Activated T-cell treated with anti-CD3 and anti-CD28 coated beads for 48 hours (primary cell): ENCODE results near the gene HMCN2.

Experiments used
- DNase-seq: peaks from one replicate; pipeline ENCODE4 v3.0.0-alpha.2; 2020; ENCODE audit warnings: low read depth

HMCN2 gene

DNA sequence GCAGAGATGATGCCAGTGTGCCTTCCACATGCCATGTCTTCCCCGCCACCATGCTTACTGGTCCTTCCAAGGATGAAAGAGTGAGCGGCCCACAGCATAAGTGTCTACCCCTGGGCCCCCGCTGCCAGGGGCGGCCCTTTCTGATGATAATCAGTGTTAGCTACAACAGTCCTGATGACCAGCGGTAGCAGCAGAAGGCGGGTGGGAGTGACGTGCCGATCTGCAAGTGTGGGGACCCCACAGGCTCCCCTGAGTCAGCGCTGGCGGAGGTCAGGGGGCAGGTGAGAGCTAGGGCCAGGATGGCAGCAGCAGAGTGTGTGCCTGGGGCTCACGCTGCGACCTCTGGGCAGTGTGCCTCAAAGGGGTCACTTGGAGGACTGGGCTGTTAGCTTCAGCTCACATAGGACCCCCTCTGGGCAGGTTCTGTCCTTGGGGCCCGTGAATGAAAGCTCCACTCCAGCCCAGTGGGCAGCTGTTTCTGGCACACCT lies 80.4 kb downstream of the HMCN2 start:
- no peak for DNase-seq

DNA sequence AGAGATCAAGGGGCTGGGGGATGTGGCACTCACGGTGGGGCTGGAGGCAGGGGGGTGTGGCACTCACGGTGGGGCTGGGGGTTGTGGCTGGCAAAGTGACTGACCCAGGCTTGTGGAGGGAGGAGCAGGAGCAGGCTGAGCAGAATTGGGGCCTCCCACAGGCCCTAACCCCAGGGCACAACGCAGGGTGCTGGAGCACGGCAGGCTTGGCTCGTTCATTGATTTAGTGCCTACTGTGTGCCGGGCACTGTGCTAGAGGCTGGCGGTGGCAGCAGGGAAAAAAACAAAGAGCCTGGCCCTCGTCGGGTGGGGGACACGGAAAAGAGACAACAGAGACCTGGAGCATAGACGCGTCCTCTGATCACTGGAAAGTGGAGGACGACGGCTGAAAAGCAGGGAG lies 80.9 kb downstream of the HMCN2 start:
- no peak for DNase-seq

DNA sequence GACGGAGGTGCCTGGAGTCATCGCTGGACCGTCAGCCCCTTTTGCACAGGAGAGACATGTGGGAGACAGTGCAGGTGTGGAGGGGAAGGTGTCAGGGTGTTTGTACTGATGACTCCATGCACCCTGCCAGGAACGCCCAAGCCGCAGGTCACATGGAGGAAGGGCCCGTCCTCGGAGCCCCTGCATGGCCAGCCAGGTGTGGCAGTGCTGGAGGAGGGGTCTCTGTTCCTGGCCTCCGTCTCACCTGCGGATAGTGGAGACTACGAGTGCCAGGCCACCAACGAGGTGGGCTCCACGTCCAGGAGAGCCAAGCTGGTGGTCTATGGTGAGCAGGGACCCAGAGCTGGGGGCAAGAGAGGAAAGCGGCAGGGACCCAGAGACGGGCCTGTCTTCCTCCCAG lies 81.5 kb downstream of the HMCN2 start:
- DNase-seq = no peak

DNA sequence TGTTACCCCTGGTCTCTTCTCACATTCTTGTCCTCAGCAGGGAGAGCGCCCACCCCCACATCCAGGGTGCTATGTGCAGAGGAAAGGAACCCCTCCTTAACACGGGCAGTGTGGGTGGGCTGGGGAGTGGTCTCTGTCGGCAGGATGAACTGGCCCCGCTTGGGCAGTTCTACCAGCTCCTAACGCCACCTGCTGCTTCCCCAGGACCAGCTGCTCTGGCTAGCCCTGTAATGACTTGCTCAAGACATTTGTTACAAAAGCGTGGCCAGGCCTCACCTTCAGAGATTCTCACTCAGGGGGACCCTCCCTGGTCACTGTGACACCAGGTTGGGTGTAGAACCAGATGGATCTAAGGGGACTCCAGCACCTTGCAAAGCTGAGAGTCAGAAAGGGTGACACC lies 82.4 kb downstream of the HMCN2 start:
- no peak for DNase-seq

DNA sequence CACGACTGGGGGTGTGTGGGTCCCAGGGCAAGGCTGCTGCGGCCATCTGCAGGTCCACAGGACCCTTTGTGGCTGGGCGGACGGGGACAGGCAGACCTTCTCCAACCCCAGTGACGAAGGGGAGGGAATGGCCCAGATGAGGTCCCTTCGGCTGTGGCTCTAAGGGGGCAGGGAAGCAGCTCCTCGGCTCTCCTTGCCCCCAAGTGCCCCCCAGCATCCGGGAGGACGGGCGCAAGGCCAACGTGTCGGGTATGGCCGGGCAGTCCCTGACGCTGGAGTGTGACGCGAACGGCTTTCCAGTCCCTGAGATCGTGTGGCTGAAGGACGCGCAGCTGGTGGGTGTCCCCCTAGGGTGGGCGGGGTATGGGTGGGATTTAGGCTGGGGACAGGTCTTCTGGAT lies 82.8 kb downstream of the HMCN2 start:
- DNase-seq = no peak

GRCh38 chr9:130348881-130349280 lies 83.3 kb downstream of the HMCN2 start:
- DNase-seq = no peak

- no peak for DNase-seq
Measured at GRCh38 chr9:130349398-130349797, 83.8 kb downstream of the HMCN2 start.

- no peak for DNase-seq
Measured at GRCh38 chr9:130351343-130351742, 85.8 kb downstream of the HMCN2 start.

GRCh38 chr9:130352081-130352480 lies 86.5 kb downstream of the HMCN2 start:
- DNase-seq = no peak

GRCh38 chr9:130352586-130353285 lies 87.2 kb downstream of the HMCN2 start:
- no peak for DNase-seq

DNA sequence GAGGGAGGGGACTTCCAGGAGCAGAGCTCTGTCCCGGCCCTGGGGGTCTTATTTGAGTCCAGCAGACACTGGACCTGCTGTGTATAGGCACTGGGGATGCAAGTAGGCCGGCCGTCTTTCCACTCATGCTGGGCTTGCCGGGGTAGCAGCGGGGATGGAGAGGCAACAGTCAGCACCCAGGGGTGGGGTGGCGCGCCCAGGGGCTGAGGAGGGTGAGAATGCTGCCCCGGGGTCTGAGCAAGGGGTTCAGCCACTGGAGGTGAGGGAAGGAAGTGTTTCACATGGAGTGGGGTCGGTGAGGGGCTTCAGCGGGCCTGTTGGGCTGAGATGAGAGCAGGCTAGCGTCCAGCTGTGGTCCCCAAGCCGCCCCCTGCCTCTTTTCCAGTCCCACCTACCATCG lies 88.8 kb downstream of the HMCN2 start:
- DNase-seq = no peak

DNA sequence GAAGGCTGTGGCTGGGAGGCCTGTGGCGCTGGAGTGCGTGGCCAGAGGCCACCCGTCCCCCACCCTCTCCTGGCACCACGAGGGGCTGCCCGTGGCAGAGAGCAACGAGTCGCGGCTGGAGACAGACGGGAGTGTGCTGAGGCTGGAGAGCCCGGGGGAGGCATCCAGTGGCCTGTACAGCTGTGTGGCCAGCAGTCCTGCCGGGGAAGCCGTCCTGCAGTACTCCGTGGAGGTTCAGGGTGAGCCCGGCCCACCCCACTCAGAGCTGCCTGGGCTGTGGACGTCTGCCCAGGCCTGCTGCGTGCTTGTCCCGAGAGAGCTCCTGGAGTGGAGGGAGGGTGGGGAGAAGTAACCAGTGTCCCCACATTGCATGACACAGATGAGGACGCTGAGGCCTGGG lies 89.2 kb downstream of the HMCN2 start:
- DNase-seq = no peak

- no peak for DNase-seq
Measured at GRCh38 chr9:130356033-130356432, 90.5 kb downstream of the HMCN2 start.

DNA sequence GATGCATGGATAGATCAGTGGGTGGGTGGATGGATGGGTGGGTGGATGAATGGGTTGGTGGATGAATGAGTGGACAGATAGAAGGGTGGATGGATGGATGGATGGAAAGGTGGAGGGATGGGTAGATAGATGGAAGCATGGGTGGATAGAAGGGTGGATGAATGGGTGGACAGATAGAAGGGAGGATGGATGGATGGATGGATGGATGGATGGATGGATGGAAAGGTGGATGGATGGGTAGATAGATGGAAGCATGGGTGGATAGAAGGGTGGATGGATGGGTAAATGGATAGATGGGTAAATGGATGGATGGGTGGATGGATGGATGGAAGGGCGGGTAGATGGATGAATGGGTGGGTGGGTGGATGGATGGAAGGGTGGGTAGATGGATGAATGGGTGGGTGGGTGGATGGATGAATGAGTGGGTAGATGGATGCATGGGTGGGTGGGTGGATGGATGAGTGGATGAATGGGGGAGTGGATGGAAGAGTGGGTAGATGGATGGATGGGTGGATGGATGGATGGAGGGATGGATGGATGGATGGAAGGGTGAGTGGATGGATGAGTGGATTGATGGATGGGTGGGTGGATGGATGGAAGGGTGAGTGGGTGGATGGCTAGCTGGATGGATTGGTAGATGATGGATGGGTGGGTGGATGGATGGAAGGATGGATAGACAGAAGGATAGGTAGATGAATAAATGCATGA lies 91.5 kb downstream of the HMCN2 start:
- no peak for DNase-seq

GRCh38 chr9:130358928-130359327 lies 93.4 kb downstream of the HMCN2 start:
- DNase-seq = no peak

- DNase-seq = no peak
Measured at GRCh38 chr9:130359819-130360218, 94.3 kb downstream of the HMCN2 start.

DNA sequence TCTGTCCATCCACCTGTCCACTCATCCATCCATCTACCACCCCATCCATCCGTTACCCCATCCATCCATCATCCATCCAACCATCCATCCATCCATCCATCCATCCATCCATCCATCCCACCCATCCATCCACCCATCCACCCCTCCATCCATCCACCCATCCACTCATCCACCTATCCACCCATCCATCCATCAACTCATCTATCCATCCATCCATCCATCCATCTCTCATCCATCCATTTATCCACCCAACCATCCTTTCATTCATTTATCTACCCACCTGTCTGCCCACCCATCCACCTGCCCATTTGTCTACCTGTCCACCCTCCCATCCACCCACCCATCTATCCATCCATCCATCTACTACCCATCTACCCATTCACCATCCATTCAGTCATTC lies 95.1 kb downstream of the HMCN2 start:
- no peak for DNase-seq

GRCh38 chr9:130361873-130362362 lies 96.4 kb downstream of the HMCN2 start:
- DNase-seq = no peak

DNA sequence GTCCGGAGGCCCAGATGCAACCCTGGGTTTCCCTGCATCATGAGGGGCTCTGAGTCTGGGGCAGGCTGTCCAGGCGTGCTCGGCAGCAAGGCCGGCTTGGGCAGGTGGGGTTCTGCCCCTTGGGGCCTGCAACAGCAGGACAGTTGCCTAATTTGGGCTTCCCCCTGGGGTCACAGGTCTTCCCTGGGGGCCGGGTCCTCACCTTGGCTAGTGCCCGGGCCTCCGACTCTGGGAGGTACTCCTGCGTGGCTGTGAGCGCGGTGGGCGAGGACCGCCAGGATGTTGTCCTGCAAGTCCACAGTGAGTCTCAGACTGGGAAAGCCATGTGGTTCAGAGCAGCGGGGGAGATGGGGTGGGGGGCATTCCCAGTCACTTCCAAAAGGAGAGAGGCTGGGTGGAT lies 97.1 kb downstream of the HMCN2 start:
- DNase-seq = no peak

DNA sequence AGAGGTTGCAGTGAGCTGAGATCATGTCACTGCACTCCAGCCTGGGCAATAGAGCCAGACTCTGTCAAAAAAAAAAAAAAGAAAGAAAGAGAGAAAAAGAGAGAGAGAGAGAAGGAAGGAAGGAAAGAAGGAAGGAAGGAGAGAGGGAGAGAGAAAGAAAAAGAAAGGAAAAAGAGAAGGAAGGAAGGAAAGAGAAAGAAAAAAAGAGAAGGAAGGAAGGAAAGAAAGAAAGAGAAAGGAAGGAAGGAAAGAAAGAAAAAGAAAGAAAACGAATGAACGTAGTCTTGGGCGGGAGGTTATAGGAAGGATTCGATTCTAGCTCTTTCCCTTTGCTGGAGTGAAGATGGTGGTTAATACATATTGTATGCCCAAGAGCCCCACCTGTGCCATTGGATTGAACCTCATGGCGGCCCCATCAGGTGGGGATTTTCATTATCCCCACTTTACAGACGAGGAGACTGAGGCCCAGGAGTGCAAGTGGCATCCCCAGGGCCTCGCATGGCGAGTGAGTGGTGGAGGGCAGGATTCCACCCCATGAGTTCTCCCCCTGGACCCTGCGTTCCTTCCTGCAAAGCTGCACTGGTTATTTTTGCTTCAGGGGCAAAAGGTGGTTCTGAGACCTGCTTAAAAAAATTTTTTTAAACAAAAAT lies 98.3 kb downstream of the HMCN2 start:
- no peak for DNase-seq

- no peak for DNase-seq
Measured at GRCh38 chr9:130364619-130365322, 99.2 kb downstream of the HMCN2 start.

DNA sequence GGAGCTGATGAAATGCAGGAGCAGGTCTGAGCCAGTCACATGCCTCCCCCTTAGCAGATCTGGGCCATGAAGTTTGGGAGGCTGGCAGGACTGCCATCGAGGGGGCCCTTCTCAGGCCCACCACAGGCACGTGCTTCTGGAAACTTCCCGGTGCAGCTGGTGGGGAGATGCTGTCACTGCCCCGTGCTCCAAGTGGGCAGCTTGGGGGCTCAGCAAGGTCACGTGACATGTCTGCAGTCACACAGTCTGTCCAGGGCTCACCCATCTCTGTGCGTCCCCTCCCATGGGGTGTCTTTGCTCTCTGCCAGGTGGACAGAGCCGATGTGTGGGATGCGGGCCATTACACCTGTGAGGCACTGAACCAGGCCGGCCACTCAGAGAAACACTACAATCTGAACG lies 99.8 kb downstream of the HMCN2 start:
- DNase-seq = no peak
